ENCODE data around the gene ERAP2. TPM values are rescaled to one million over a fixed set of nuclear protein-coding genes. Genes with fewer than 3 reads are reported as not detected.

Gene ERAP2
- total and polyA plus RNA-seq, 8 donors: 0.68 to 26.8 (median 12.4) TPM

- Histone ChIP-seq H3K4me1 (peaks cover 10 to 84% (median 44%) of the 10 kb centered on the region in 4 donors), H3K27ac (peak overlapping the region in 3 of 5 donors; percentile 13 to 50 (median 47))
- intact Hi-C loops (cut with DNase I; ENCODE audit: low total_unique reads): no loop called here
These were observed 91.1 kb downstream of the ERAP2 start for GRCh38 chr5:96967400-96967799.

GRCh38 chr5:96968074-96968473 is 91.8 kb downstream of the ERAP2 start:
- peak in 1 of 2 donors; percentile 33 for DNase-seq
- Histone ChIP-seq H3K27ac (peak overlapping the region in 4 of 5 donors; percentile 13 to 50 (median 48)), H3K4me1 (peaks cover 10 to 84% (median 41%) of the 10 kb centered on the region in 4 donors), H3K36me3 (no peaks in the 10 kb centered on the region), H3K27me3 (no peaks in the 10 kb centered on the region), H3K9me3 (no peaks in the 10 kb centered on the region), H3K4me3 (no peak overlapping the region)
- WGBS, 5 donors: 30 to 44% (median 37%) methylated on average over 1 of the region's 1 CpG
- intact Hi-C loops (cut with DNase I; ENCODE audit: low total_unique reads): no loop called here
- TF ChIP-seq EP300 (IDR thresholded peaks at IDR 0.05) (no peak), POLR2A (IDR thresholded peaks at IDR 0.05) (no peak), CTCF (IDR thresholded peaks at IDR 0.05) (no peak), POLR2AphosphoS5 (IDR thresholded peaks at IDR 0.05) (no peak)

More at GRCh38 chr5:96967400-96967799, 91.1 kb downstream of the ERAP2 start:
- H3K27me3 ChIP-seq: no peaks in the 10 kb centered on the region
- WGBS, 5 donors: 40 to 98% (median 74%) methylated on average over 1 of the region's 1 CpG
- no peak for TF ChIP-seq POLR2A (IDR thresholded peaks at IDR 0.05)
- H3K9me3 ChIP-seq: no peaks in the 10 kb centered on the region
- no peaks in the 10 kb centered on the region for H3K36me3 ChIP-seq
- DNase-seq: no peak
- H3K4me3 ChIP-seq: no peak overlapping the region

GRCh38 chr5:96968614-96969013 is 92.3 kb downstream of the ERAP2 start:
- Histone ChIP-seq H3K36me3 (no peaks in the 10 kb centered on the region), H3K27me3 (no peaks in the 10 kb centered on the region), H3K4me3 (no peak overlapping the region), H3K4me1 (peaks cover 8 to 83% (median 39%) of the 10 kb centered on the region in 4 donors), H3K9me3 (no peaks in the 10 kb centered on the region), H3K27ac (peak overlapping the region in 4 of 5 donors; percentile 10 to 50 (median 48))
- no peak for TF ChIP-seq POLR2A (IDR thresholded peaks at IDR 0.05)
- TF ChIP-seq CTCF (IDR thresholded peaks at IDR 0.05): no peak
- no peak for TF ChIP-seq EP300 (IDR thresholded peaks at IDR 0.05)
- no peak for TF ChIP-seq POLR2AphosphoS5 (IDR thresholded peaks at IDR 0.05)
- 43 to 58% (median 44%) methylated on average over 2 of the region's 2 CpGs for WGBS, 5 donors
- intact Hi-C loops (cut with DNase I; ENCODE audit: low total_unique reads): no loop called here
- peak in 1 of 2 donors; percentile 40 for DNase-seq

Small RNA genes within 50 kb of the gene (small RNA-seq; reads per million reads assigned to genes)
- gene RF00019: 0 reads per million in 4 donors

Other genes starting within 250 kb of the ERAP2 start
- 100 to 1,000 TPM; 194 to 458 (median 237) TPM for gene CAST, start 214.1 kb upstream of the ERAP2 start, total RNA-seq
- gene CAST, start 214.1 kb upstream of the ERAP2 start, polyA plus RNA-seq: 10 to 100 TPM; 54.0 to 73.9 (median 69.4) TPM
- 10 to 100 TPM; 23.5 to 69.4 (median 53.6) TPM for gene ERAP1, start 68.6 kb upstream of the ERAP2 start, total RNA-seq
- gene ERAP1, start 68.6 kb upstream of the ERAP2 start, polyA plus RNA-seq: 1 to 10 TPM; 5.5 to 8.0 (median 5.9) TPM
- 100 to 1,000 TPM in 1 of 5 donors, 10 to 100 TPM in 3, 1 to 10 TPM in 1; 8.1 to 160 (median 71.9) TPM for gene LNPEP, start 59.6 kb downstream of the ERAP2 start, total RNA-seq
- gene LNPEP, start 59.6 kb downstream of the ERAP2 start, polyA plus RNA-seq: 1 to 10 TPM; 2.0 to 5.1 (median 2.4) TPM